Aorta (tissue), 5 donors: Measurements from ENCODE around the gene TBCD. TPM values are rescaled to one million over a fixed set of nuclear protein-coding genes. Genes with fewer than 3 reads are reported as not detected.
"Not testable (repeated sequence)": the region's sequence is repeated elsewhere in the genome, so short reads cannot be mapped to it uniquely, and the experiment has no call there.

ENCODE experiments used
- ATAC-seq: fragments of 200-7000 bp; cut with Tn5 transposase; one replicate; pipeline ENCODE4 v1.9.1; 2022; ENCODE audit warnings: moderate library complexity; ENCODE audit not compliant: low FRiP score
- DNase-seq, 2 donors: peaks; one replicate each; pipeline ENCODE4 v3.0.0-alpha.2; 2020
- H3K27ac ChIP-seq, 2 donors: one replicate each; pipeline ENCODE4 v1.5.1; 2013; ENCODE audit warnings: low read length in 2 of 2, mild to moderate bottlenecking in 2 of 2, moderate library complexity in 2 of 2, control low read depth in 1 of 2, inconsistent platforms in 1 of 2, low read depth in 1 of 2
- H3K27me3 ChIP-seq, 2 donors: one replicate each; pipeline ENCODE4 v1.6.1; 2013; ENCODE audit warnings: control low read depth in 1 of 2, low read length in 1 of 2, mild to moderate bottlenecking in 1 of 2, moderate library complexity in 1 of 2; ENCODE audit not compliant: insufficient read depth in 2 of 2, control insufficient read depth in 1 of 2
- H3K36me3 ChIP-seq, 2 donors: one replicate each; pipeline ENCODE4 v1.6.1; 2013; ENCODE audit warnings: control low read depth in 1 of 2, low read length in 1 of 2, mild to moderate bottlenecking in 1 of 2; ENCODE audit not compliant: insufficient read depth in 2 of 2, control insufficient read depth in 1 of 2
- H3K4me1 ChIP-seq, 2 donors: one replicate each; pipeline ENCODE4 v1.6.1; 2013; ENCODE audit warnings: low read length in 2 of 2, control low read depth in 1 of 2, mild to moderate bottlenecking in 1 of 2, moderate library complexity in 1 of 2; ENCODE audit not compliant: insufficient read depth in 2 of 2, control insufficient read depth in 1 of 2
- H3K4me3 ChIP-seq, 2 donors: one replicate each; pipeline ENCODE4 v1.5.1; 2013; ENCODE audit warnings: low read length in 2 of 2, control low read depth in 1 of 2, mild to moderate bottlenecking in 1 of 2
- H3K9me3 ChIP-seq: one replicate; pipeline ENCODE4 v1.6.1; 2013; ENCODE audit warnings: mild to moderate bottlenecking, low read length; ENCODE audit not compliant: control insufficient read depth
- WGBS, 2 donors: extraction: QIAGEN DNeasy Blood & Tissue Kit; methylation state at CpG; one replicate each; pipeline ENCODE4 v1.1.7; 2013; 5-methylcytosine and 5-hydroxymethylcytosine counted together
- intact Hi-C, 2 donors: fragments of 100-400 bp; cut with DNase I; formaldehyde crosslinking; loops; one replicate each; pipeline versions ENCODE4 v1.14.2 to v1.15.0; 2022
- polyA plus RNA-seq, 2 donors: library from polyadenylated mRNA; stranded (reverse); fragments of 200-250 nt; gene quantifications; one replicate each; pipeline ENCODE4 v1.2.3, GENCODE V29; 2013
- total RNA-seq, 2 donors: library from RNA; stranded (reverse); fragmentation: NEBNext Ultra II Directional; extraction: Animal tissue kit (Norgen Biotek cat#: 25700); gene quantifications; one replicate each; pipeline ENCODE4 v1.2.1, GENCODE V29; 2021
- donor health status: healthy with polysubstance abuse.
- donor health status: Bipolar disorder and iron deficiency.
- donor health status: DM: no; HTN: no; CAD: no.
- donor health status: DM: no; HTN: no; CAD: no.
- donor health status: DM: yes; HTN: yes; CAD: no.

The TBCD gene
- total and polyA plus RNA-seq, 4 donors: 20.0 to 182 (median 111) TPM

DNA sequence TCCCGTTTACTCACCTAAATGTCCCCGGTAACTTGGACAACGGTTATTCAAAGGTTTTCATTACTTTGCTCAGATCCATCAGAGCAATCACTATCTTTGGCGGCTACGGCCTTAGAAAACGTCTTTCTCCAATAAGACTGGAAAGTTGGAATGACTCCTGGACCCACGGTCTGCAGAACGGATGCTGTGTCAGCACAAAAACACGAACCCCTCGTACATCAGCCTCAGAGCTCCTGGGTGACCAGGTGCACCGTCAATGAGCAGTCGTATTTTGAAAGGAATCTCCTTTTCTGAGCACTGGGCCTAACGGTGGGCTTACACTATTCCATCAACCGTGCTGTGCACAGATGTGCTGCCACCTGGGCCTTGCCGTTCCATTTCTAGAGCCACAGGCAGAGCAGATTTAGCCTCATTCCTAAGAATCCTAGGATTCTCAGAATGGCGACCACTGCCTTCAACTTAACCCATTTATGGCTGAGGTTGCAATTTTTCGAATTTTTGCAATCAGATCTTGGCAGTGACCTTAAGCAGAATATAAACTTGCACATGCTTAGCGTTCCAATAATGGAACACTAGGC, 198.7 kb downstream of the TBCD start:
- H3K36me3 ChIP-seq: no peaks in the 10 kb centered on the region
- peaks cover 3% of the 10 kb centered on the region for H3K9me3 ChIP-seq
- 88 to 92% methylated on average over 18 of the region's 18 CpGs for WGBS, 2 donors
- H3K4me1 ChIP-seq: no peaks in the 10 kb centered on the region
- no peaks in the 10 kb centered on the region for H3K27me3 ChIP-seq
- DNase-seq: no peak
- intact Hi-C loops: no loop called here
- ATAC-seq: no peak
- no peak overlapping the region for H3K27ac ChIP-seq
- no peak overlapping the region for H3K4me3 ChIP-seq

DNA sequence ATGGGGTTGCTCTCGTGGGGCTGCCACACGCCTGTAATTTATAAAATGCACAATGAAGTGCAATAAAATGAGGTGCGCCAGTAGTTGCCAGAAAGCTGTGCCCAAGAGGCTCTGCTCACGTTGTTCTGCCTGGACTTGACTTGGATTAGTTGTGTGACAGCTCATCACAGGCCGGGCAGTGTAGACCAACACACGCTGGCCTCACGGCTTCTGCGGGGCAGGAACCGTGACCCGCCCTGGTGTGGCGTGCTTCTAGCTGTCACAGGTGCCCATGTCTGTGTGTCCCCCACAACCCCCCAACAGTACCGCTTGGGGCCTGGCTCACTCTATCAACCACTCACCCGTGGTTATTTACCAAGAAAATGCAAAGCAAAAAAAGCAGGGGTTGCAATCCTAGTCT, 200.2 kb downstream of the TBCD start:
- H3K27me3 ChIP-seq: no peaks in the 10 kb centered on the region
- ATAC-seq (no peak), DNase-seq (peak in 1 of 2 donors; percentile 42)
- peaks cover 3% of the 10 kb centered on the region for H3K9me3 ChIP-seq
- H3K4me1 ChIP-seq: no peaks in the 10 kb centered on the region
- 95 to 99% methylated on average over 13 of the region's 13 CpGs for WGBS, 2 donors
- no peak overlapping the region for H3K27ac ChIP-seq
- no peak overlapping the region for H3K4me3 ChIP-seq
- intact Hi-C loops: no loop called here
- H3K36me3 ChIP-seq: no peaks in the 10 kb centered on the region

DNA sequence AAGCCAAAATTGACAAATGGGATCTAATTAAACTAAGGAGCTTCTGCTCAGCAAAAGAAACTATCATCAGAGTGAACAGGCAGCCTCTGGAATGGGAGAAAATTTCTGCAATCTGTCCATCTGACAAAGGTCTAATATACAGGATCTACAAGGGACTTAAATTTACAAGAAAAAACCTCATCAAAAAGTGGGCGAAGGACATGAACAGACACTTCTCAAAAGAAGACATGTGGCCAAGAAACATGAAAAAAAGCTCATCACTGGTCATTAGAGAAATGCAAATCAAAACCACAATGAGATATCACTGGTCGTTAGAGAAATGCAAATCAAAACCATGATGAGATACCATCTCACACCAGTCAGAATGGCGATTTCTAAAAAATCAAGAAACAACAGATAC, 203.2 kb downstream of the TBCD start:
- intact Hi-C loops, H3K9me3 ChIP-seq, DNase-seq, H3K4me3 ChIP-seq, H3K27ac ChIP-seq, ATAC-seq, H3K4me1 ChIP-seq, H3K36me3 ChIP-seq, H3K27me3 ChIP-seq: not testable (repeated sequence)
- WGBS, 2 donors: 90 to 91% methylated on average over 3 of the region's 3 CpGs

DNA sequence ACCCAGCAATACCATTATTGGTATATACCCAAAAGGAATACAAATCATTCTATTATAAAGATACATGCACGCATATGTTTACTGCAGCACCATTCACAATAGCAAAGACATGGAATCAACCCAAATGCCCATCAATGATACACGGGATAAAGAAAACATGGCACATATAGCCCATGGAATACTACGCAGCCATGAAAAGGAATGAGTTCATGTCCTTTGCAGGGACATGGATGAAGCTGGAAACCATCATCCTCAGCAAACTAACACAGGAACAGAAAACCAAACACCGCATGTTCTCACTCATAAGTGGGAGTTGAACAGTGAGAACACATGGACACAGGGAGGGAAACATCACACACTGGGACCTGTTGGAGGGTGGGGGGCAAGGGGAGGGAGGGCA, 203.8 kb downstream of the TBCD start:
- DNase-seq, H3K4me3 ChIP-seq, H3K36me3 ChIP-seq, H3K9me3 ChIP-seq, ATAC-seq, H3K27me3 ChIP-seq, intact Hi-C loops, H3K27ac ChIP-seq, H3K4me1 ChIP-seq: not testable (repeated sequence)
- WGBS, 2 donors: 95 to 97% methylated on average over 4 of the region's 4 CpGs

DNA sequence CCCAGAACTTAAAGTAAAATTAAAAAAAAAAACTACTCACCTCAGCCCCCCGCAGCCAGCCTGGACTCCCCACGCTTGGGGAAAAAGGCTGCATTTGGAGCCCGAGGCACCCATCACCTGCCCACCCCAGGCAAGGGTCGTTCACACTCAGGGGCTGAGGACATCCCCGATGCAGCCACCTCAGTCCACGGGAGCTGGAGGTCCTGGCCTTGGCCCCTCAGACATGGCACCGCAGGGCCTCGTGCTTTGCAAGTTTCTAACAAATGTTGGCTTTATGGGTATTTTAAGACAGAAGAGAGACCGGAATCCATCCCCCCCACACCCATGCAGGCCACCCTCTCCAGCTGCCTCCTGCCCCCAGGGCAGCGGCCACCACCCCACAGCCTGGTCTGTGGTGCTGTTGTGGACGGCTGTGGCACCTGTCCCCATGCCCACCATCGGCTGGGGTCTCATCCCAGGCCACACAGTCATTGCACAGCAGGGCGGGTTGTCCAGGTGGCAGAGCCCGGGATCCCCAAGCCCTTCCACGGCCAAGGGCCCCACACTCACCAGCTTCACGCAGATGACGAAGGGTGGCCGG, 204.4 kb downstream of the TBCD start:
- peak in 1 of 2 donors; percentile 63 for DNase-seq
- intact Hi-C loops: no loop called here

DNA sequence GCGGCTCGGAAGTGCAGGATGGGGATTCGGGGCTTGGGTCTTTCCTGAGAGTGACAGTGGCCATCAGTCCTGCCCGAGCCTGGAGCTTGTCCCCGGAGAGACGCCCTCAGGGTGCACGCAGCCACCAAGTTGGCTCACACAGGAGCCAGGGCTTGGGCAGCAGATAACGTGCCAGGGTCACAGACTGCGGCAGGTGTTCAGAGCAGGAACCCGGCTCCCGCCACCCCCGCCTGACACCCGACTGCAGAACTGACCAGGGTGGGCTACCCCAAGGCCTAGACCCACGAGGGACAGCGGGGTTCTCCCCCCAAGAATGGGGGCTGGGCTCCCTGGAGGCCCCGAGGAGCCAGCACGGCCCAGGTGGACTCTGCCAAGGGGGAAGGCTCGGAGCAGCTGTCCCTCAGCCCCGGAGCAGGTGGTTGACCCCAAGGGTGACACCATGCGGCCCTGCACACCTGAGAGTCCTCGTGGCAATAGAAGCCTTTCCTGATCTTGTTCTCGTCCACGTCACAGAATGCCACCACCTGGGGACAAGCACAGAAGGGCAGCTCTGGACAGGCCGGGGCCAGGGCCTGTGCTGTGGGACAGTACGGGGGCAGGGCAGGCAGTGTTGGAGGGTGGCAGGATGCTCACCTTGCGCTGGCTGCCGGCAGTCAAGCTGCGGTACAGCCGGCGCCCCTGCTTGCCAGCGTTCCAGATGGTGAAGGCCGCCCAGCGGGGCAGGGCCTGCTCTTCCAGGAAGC, 205.0 kb downstream of the TBCD start:
- intact Hi-C loops: no loop called here
- Histone ChIP-seq H3K4me1 (no peaks in the 10 kb centered on the region), H3K27me3 (no peaks in the 10 kb centered on the region), H3K4me3 (no peak overlapping the region), H3K36me3 (no peaks in the 10 kb centered on the region), H3K9me3 (peaks cover 3% of the 10 kb centered on the region), H3K27ac (no peak overlapping the region)
- 95 to 97% methylated on average over 33 of the region's 33 CpGs for WGBS, 2 donors
- peak; percentile 28 for ATAC-seq
- DNase-seq: peak in 1 of 2 donors; percentile 60

More for the DNA sequence above, 204.4 kb downstream of the TBCD start:
- H3K27me3 ChIP-seq: no peaks in the 10 kb centered on the region
- WGBS, 2 donors: 97 to 99% methylated on average over 18 of the region's 18 CpGs
- H3K4me1 ChIP-seq: no peaks in the 10 kb centered on the region
- peaks cover 3% of the 10 kb centered on the region for H3K9me3 ChIP-seq
- H3K36me3 ChIP-seq: no peaks in the 10 kb centered on the region
- ATAC-seq: peak; percentile 51
- H3K27ac ChIP-seq: no peak overlapping the region
- no peak overlapping the region for H3K4me3 ChIP-seq

DNA sequence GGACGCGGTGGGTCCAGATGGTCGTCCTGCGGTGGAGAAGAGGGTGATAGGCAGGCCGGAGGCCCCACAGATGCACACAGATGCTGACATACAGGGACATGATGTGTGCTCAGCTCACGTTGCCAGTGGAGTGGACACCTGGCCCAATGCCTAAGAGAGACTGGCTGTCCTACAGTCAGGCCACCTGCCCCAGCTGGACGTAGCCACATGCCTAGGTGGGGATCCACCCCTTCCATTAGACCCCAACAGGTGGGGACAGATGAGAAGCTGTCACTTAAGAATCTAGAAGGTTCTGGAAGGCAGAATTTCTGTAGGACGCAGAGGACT, 205.6 kb downstream of the TBCD start:
- no peaks in the 10 kb centered on the region for H3K9me3 ChIP-seq
- no peaks in the 10 kb centered on the region for H3K27me3 ChIP-seq
- DNase-seq: peak in 1 of 2 donors; percentile 59
- no peak overlapping the region for H3K4me3 ChIP-seq
- H3K27ac ChIP-seq: no peak overlapping the region
- H3K36me3 ChIP-seq: no peaks in the 10 kb centered on the region
- ATAC-seq: peak; percentile 24
- no peaks in the 10 kb centered on the region for H3K4me1 ChIP-seq
- WGBS, 2 donors: 86 to 87% methylated on average over 8 of the region's 8 CpGs
- intact Hi-C loops: no loop called here

DNA sequence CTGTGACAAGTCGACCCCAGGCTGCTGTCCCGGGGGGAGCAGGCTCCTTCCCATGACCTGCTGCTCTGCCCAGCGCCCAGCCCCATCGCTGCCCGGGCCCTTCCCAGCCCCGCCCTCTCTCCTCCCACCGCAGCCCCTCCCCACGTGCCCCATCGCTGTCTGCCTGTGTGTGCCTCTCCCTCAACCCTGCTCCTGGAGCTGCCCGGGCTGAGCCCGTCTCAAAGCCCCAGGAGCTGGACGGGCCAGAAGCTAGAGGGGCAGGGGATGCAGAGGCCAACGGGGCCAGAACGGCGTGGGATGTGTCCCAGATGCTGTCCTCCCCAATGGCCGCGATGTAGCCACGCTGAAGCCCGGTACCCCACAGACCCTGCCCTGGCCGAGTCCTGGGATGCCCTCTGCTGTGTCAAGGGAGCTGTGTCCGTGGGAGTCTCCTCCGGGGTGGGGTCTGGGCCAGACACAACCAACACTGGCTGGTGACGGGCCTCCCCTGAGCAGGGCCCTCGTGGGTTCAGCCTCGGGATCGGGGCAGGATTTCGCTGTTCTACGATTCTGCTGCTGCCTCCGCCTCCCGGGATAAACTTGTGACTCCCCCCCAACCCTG, 206.2 kb downstream of the TBCD start:
- H3K4me3 ChIP-seq: no peak overlapping the region
- no peaks in the 10 kb centered on the region for H3K9me3 ChIP-seq
- WGBS, 2 donors: 83 to 86% methylated on average over 30 of the region's 30 CpGs
- no peaks in the 10 kb centered on the region for H3K4me1 ChIP-seq
- intact Hi-C loops: no loop called here
- DNase-seq (peak in 1 of 2 donors; percentile 68), ATAC-seq (no peak)
- H3K27me3 ChIP-seq: no peaks in the 10 kb centered on the region
- no peak overlapping the region for H3K27ac ChIP-seq
- no peaks in the 10 kb centered on the region for H3K36me3 ChIP-seq
